Testis (tissue), 2 donors: ENCODE data around the gene PCCB.

Source experiments
- POLR2A ChIP-seq: fragments of 450-650 bp; IDR thresholded peaks from one replicate; pipeline ENCODE4 v1.6.1; 2017; ENCODE audit warnings: antibody characterized with exemption, mild to moderate bottlenecking, moderate library complexity
- TF ChIP-seq, protein P1 (sequence below), 3 experiments: fragments of 450-650 bp in 2 of 3; fragments of 200-600 bp in 1 of 3; sonication (generic) in 1 of 3; IDR thresholded peaks; one replicate each; pipeline ENCODE4 v1.5.1; 2016 to 2019; ENCODE audit warnings: antibody characterized with exemption in 3 of 3, mild to moderate bottlenecking in 2 of 3, moderate library complexity in 1 of 3

GRCh38 chr3:136277115-136277514, 27.0 kb downstream of the PCCB start:
- TF ChIP-seq POLR2A: no peak
- TF ChIP-seq, protein P1, sequence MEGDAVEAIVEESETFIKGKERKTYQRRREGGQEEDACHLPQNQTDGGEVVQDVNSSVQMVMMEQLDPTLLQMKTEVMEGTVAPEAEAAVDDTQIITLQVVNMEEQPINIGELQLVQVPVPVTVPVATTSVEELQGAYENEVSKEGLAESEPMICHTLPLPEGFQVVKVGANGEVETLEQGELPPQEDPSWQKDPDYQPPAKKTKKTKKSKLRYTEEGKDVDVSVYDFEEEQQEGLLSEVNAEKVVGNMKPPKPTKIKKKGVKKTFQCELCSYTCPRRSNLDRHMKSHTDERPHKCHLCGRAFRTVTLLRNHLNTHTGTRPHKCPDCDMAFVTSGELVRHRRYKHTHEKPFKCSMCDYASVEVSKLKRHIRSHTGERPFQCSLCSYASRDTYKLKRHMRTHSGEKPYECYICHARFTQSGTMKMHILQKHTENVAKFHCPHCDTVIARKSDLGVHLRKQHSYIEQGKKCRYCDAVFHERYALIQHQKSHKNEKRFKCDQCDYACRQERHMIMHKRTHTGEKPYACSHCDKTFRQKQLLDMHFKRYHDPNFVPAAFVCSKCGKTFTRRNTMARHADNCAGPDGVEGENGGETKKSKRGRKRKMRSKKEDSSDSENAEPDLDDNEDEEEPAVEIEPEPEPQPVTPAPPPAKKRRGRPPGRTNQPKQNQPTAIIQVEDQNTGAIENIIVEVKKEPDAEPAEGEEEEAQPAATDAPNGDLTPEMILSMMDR (IDR thresholded peaks at IDR 0.05): no peak
